Pulmonary artery endothelial cell (primary cell): Measurements from ENCODE around the gene NSRP1. TPM values are rescaled to one million over a fixed set of nuclear protein-coding genes. Genes with fewer than 3 reads are reported as not detected.
"Not testable (repeated sequence)": the region's sequence is repeated elsewhere in the genome, so short reads cannot be mapped to it uniquely, and the experiment has no call there.

Source experiments
- DNase-seq: peaks from one replicate; pipeline ENCODE4 v3.0.0-alpha.2; 2011; ENCODE audit warnings: low read depth, low spot score
- total RNA-seq: library from RNA; depleted of rRNA; stranded (reverse); fragments of >200 nt; gene quantifications from 2 replicates; pipeline ENCODE4 v1.2.3, GENCODE V29; 2014

Gene NSRP1
- total RNA-seq, 1 donor from 2014 or later: 11.0 TPM

- DNase-seq: no peak
These were observed 70.1 kb downstream of the NSRP1 start for GRCh38 chr17:30186761-30187160.

- DNase-seq: no peak
These were observed 71.0 kb downstream of the NSRP1 start for GRCh38 chr17:30187573-30187972.

GRCh38 chr17:30188211-30188939 is 71.8 kb downstream of the NSRP1 start:
- DNase-seq: no peak

- no peak for DNase-seq
These were observed 74.5 kb downstream of the NSRP1 start for GRCh38 chr17:30191072-30191471.

- peak; percentile 7 for DNase-seq
These were observed 79.9 kb downstream of the NSRP1 start for GRCh38 chr17:30196504-30196903.

GRCh38 chr17:30197416-30197815 is 80.8 kb downstream of the NSRP1 start:
- no peak for DNase-seq

GRCh38 chr17:30199600-30199999 is 83.0 kb downstream of the NSRP1 start:
- no peak for DNase-seq

GRCh38 chr17:30200106-30200505 is 83.5 kb downstream of the NSRP1 start:
- DNase-seq: no peak

GRCh38 chr17:30200656-30201055 is 84.0 kb downstream of the NSRP1 start:
- DNase-seq: not testable (repeated sequence)

- no peak for DNase-seq
These were observed 86.9 kb downstream of the NSRP1 start for GRCh38 chr17:30203471-30203981.

- DNase-seq: no peak
These were observed 91.0 kb downstream of the NSRP1 start for GRCh38 chr17:30207655-30208054.

- no peak for DNase-seq
These were observed 91.6 kb downstream of the NSRP1 start for GRCh38 chr17:30208214-30208613.

- no peak for DNase-seq
These were observed 93.3 kb downstream of the NSRP1 start for GRCh38 chr17:30209930-30210329.

GRCh38 chr17:30210366-30210765 is 93.8 kb downstream of the NSRP1 start:
- DNase-seq: no peak

- DNase-seq: no peak
These were observed 94.3 kb downstream of the NSRP1 start for GRCh38 chr17:30210901-30211300.

GRCh38 chr17:30211371-30211770 is 94.8 kb downstream of the NSRP1 start:
- DNase-seq: no peak

GRCh38 chr17:30212750-30213149 is 96.1 kb downstream of the NSRP1 start:
- DNase-seq: no peak

GRCh38 chr17:30217054-30217453 is 100.4 kb downstream of the NSRP1 start:
- no peak for DNase-seq

- DNase-seq: no peak
These were observed 101.2 kb downstream of the NSRP1 start for GRCh38 chr17:30217746-30218245.

- DNase-seq: no peak
These were observed 102.2 kb downstream of the NSRP1 start for GRCh38 chr17:30218799-30219198.

GRCh38 chr17:30219315-30219714 is 102.7 kb downstream of the NSRP1 start:
- DNase-seq: no peak

- DNase-seq: no peak
These were observed 103.2 kb downstream of the NSRP1 start for GRCh38 chr17:30219833-30220232.

GRCh38 chr17:30220414-30220813 is 103.8 kb downstream of the NSRP1 start:
- no peak for DNase-seq
